ENCODE results near the gene SYAP1. TPM values are rescaled to one million over a fixed set of nuclear protein-coding genes. Genes with fewer than 3 reads are reported as not detected.

Gene SYAP1
- total RNA-seq, 3 donors from 2014 or later (not counting 1 experiment from before 2014, with no cell fraction given) = 42.9 to 58.4 (median 45.4) TPM

DNA sequence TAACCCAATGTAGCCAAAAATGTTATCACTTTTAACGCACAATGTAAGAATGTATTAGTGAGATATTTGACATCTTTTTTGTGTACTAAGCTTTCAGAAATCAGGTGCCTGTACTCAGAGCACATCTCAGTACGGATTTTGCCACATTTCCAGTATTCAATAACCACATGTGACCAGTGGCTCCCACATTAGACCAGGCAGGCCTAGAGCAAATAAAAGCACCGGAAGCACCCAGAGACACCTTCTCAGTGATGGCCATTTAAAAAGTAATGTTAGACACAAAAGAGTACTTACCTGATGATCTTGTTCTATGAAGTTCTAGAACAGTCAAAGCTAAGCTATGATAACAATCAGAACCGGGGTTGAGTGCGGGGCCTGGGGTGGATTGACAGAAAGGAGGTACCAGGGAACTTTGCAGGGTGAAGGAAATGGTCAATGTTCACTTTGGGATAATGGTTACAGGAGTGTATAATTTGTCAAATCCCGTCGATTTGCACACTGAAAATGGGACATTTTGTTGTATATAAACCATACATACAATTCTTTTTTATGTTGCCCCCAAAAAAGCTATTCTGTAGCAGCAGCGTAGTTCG lies 8.1 kb upstream of the SYAP1 start:
- Mint-ChIP-seq H3K27ac (peak overlapping the region; percentile 7 to 84), H3K4me3 (peak overlapping the region; percentile 85), H3K36me3 (no peaks in the 10 kb centered on the region), H3K4me1 (peaks cover 0 to 14% of the 10 kb centered on the region in 2 donors), H3K9me3 (no peaks in the 10 kb centered on the region), H3K27me3 (ENCODE audit: low read depth in 2 of 2) (peaks cover 3 to 18% of the 10 kb centered on the region in 2 donors)
- Histone ChIP-seq H3K4me3 (ENCODE audit: low read length) (peak overlapping the region; percentile 63), H3K27me3 (ENCODE audit: control insufficient read depth, insufficient read depth, low read length) (no peaks in the 10 kb centered on the region), H3K4me1 (ENCODE audit: control insufficient read depth, insufficient read depth, low read length) (peaks cover 15% of the 10 kb centered on the region), H3K27ac (ENCODE audit: low read length) (peak overlapping the region; percentile 30), H3K9me3 (ENCODE audit: control insufficient read depth, insufficient read depth, low read length) (no peaks in the 10 kb centered on the region), H3K36me3 (ENCODE audit: control insufficient read depth, insufficient read depth, low read length) (no peaks in the 10 kb centered on the region)
- DNase-seq (no peak), ATAC-seq (no peak)
- 56% methylated on average over 5 of the region's 9 CpGs for WGBS (ENCODE audit: insufficient coverage)
- intact Hi-C loops (cut with micrococcal nuclease) = no loop called here
- TF ChIP-seq, protein P1, sequence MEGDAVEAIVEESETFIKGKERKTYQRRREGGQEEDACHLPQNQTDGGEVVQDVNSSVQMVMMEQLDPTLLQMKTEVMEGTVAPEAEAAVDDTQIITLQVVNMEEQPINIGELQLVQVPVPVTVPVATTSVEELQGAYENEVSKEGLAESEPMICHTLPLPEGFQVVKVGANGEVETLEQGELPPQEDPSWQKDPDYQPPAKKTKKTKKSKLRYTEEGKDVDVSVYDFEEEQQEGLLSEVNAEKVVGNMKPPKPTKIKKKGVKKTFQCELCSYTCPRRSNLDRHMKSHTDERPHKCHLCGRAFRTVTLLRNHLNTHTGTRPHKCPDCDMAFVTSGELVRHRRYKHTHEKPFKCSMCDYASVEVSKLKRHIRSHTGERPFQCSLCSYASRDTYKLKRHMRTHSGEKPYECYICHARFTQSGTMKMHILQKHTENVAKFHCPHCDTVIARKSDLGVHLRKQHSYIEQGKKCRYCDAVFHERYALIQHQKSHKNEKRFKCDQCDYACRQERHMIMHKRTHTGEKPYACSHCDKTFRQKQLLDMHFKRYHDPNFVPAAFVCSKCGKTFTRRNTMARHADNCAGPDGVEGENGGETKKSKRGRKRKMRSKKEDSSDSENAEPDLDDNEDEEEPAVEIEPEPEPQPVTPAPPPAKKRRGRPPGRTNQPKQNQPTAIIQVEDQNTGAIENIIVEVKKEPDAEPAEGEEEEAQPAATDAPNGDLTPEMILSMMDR (IDR thresholded peaks at IDR 0.05) = no peak

DNA sequence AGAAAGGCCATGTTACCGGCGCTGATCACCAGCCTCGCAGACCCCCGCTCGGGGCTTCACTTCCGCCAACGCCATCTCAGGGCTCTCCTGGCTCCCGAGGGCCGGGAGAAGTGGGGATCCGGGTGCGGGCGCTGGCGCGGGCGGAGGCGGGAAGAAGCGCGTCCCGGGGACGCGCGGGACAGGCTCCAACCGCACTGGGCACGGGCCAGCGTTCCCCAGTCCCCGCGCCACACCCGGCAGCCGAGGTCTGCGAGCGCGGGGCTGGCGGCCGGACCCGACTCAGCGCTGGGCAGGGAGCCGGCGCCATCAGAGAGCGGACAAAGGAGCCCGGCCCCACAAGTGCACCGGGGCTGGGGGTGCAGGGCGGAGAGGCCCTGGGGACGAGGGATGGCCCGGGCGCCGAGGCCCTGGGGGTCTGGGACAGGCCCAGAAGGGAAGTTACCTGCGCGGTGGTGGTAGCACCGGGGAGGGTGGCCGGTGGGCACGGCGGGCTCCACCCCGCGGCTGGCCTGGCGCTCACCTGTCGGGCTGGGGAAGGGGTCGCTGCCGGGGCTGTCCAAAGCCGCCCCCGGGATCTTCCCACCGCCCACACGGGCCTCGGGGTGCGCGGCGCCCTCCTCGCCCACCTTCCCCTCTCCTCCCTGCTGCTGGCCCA lies 7.4 kb upstream of the SYAP1 start:
- Histone ChIP-seq H3K27ac (ENCODE audit: low read length) (peak overlapping the region; percentile 30), H3K36me3 (ENCODE audit: control insufficient read depth, insufficient read depth, low read length) (no peaks in the 10 kb centered on the region), H3K4me1 (ENCODE audit: control insufficient read depth, insufficient read depth, low read length) (peaks cover 15% of the 10 kb centered on the region), H3K9me3 (ENCODE audit: control insufficient read depth, insufficient read depth, low read length) (no peaks in the 10 kb centered on the region), H3K4me3 (ENCODE audit: low read length) (peak overlapping the region; percentile 63), H3K27me3 (ENCODE audit: control insufficient read depth, insufficient read depth, low read length) (no peaks in the 10 kb centered on the region)
- Mint-ChIP-seq H3K27me3 (ENCODE audit: low read depth in 2 of 2) (peaks cover 3 to 18% of the 10 kb centered on the region in 2 donors), H3K4me3 (peak overlapping the region; percentile 89), H3K9me3 (no peaks in the 10 kb centered on the region), H3K36me3 (no peaks in the 10 kb centered on the region), H3K4me1 (peaks cover 0 to 14% of the 10 kb centered on the region in 2 donors), H3K27ac (peak overlapping the region in 1 of 2 donors; percentile 85)
- intact Hi-C loops (cut with micrococcal nuclease) = no loop called here
- DNase-seq (peak in 1 of 2 donors; percentile 22), ATAC-seq (peak; percentile 27 to 52 (median 50))
- WGBS (ENCODE audit: insufficient coverage) = under 1% methylated on average over 65 of the region's 67 CpGs
- TF ChIP-seq, protein P1 (IDR thresholded peaks at IDR 0.05) = no peak

DNA sequence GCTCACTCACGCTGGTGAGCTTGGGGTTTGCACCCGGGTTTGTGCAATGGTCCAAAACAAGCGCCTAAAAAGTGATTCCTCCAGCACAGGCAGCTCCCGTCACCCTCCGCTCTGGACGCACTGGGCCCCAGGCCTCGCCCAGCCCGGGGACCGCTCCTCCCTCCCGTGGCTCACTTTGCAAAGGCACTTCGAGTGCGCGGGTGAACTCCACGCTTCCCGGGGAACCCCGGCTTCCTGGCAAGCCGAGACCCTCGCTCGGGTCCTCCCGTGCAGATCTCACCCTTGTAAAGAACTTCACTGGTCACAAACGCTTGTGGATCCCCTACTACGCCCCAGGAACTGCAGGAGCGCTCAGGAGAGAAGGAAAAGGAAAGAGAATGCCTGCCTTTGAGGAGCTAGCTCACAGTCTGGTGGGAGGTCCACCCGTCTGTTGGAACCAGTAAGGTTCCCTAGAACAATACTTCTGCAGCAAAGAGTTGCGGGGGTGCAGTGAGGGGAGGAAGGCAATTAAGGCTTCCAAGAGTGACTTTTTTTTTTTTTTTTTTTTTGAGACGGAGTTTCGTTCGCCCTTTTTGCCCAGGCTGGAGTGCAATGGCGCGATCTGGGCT lies 6.8 kb upstream of the SYAP1 start, which contains the start of gene CTPS2:
Gene CTPS2 (minus strand): TSS at position 122 of the 608 bp plus-strand sequence. CDS start 9,767 bp downstream, outside the sequence.
- H3K4me1 ChIP-seq (ENCODE audit: control insufficient read depth, insufficient read depth, low read length) = peaks cover 15% of the 10 kb centered on the region
- H3K36me3 ChIP-seq (ENCODE audit: control insufficient read depth, insufficient read depth, low read length) = no peaks in the 10 kb centered on the region
- intact Hi-C loops (cut with micrococcal nuclease) = no loop called here
- H3K27me3 Mint-ChIP-seq (ENCODE audit: low read depth in 2 of 2) = peaks cover 3 to 18% of the 10 kb centered on the region in 2 donors
- H3K4me3 Mint-ChIP-seq = peak within 1 kb of the TSS; percentile 89
- peaks cover 0 to 14% of the 10 kb centered on the region in 2 donors for H3K4me1 Mint-ChIP-seq
- ATAC-seq (peak; percentile 82 to 88 (median 83)), DNase-seq (peak; percentile 30 to 63)
- H3K36me3 Mint-ChIP-seq = no peaks in the 10 kb centered on the region
- H3K4me3 ChIP-seq (ENCODE audit: low read length) = peak within 1 kb of the TSS; percentile 63
- TF ChIP-seq, protein P1 (IDR thresholded peaks at IDR 0.05) = no peak
- 9% methylated on average over 28 of the region's 30 CpGs for WGBS (ENCODE audit: insufficient coverage)
- H3K9me3 Mint-ChIP-seq = no peaks in the 10 kb centered on the region
- no peaks in the 10 kb centered on the region for H3K27me3 ChIP-seq (ENCODE audit: control insufficient read depth, insufficient read depth, low read length)
- peak within 1 kb of the TSS; percentile 30 for H3K27ac ChIP-seq (ENCODE audit: low read length)
- H3K9me3 ChIP-seq (ENCODE audit: control insufficient read depth, insufficient read depth, low read length) = no peaks in the 10 kb centered on the region
- H3K27ac Mint-ChIP-seq = peak within 1 kb of the TSS; percentile 7 to 85
